Astrocyte (in vitro differentiated cells and primary cell): Measurements from ENCODE around the gene HSF5.

ENCODE experiments used
- EZH2 ChIP-seq: IDR thresholded peaks from 2 replicates; pipeline ENCODE4 v1.6.1; 2012; ENCODE audit warnings: mild to moderate bottlenecking, low read length, inconsistent platforms; ENCODE audit not compliant: insufficient read depth
- TF ChIP-seq, protein P1 (sequence below): IDR thresholded peaks from 2 replicates; pipeline ENCODE4 v1.5.1; 2011; ENCODE audit warnings: low read depth, mild to moderate bottlenecking, inconsistent platforms, low read length, moderate library complexity; ENCODE audit not compliant: insufficient read depth

- TF ChIP-seq, protein P1, sequence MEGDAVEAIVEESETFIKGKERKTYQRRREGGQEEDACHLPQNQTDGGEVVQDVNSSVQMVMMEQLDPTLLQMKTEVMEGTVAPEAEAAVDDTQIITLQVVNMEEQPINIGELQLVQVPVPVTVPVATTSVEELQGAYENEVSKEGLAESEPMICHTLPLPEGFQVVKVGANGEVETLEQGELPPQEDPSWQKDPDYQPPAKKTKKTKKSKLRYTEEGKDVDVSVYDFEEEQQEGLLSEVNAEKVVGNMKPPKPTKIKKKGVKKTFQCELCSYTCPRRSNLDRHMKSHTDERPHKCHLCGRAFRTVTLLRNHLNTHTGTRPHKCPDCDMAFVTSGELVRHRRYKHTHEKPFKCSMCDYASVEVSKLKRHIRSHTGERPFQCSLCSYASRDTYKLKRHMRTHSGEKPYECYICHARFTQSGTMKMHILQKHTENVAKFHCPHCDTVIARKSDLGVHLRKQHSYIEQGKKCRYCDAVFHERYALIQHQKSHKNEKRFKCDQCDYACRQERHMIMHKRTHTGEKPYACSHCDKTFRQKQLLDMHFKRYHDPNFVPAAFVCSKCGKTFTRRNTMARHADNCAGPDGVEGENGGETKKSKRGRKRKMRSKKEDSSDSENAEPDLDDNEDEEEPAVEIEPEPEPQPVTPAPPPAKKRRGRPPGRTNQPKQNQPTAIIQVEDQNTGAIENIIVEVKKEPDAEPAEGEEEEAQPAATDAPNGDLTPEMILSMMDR, result no peak
- TF ChIP-seq EZH2, result no peak
Observed at GRCh38 chr17:58375811-58376210, 112.4 kb downstream of the HSF5 start.
